ENCODE results near the gene DYNLT2.

DYNLT2 gene

GRCh38 chr6:169692516-169692915 lies 58.9 kb downstream of the DYNLT2 start:
- DNase-seq, result no peak

GRCh38 chr6:169691260-169691659 lies 60.1 kb downstream of the DYNLT2 start:
- DNase-seq, result no peak

All from fibroblast of skin of back (primary cell).